K562 (cell line): ENCODE results near the gene SGSM2.

ENCODE experiments used
- IRF2 ChIP-seq: sonication (generic); formaldehyde crosslinking; IDR thresholded peaks from 2 replicates; pipeline ENCODE4 v1.8.1; 2022; ENCODE audit warnings: mild to moderate bottlenecking, missing genetic modification reagents
- JUND ChIP-seq, 2 experiments: IDR thresholded peaks; 2 replicates in 1 of 2; 3 replicates in 1 of 2; pipeline ENCODE4 v1.6.1; 2011; ENCODE audit warnings: borderline replicate concordance in 2 of 2, low read depth in 2 of 2, low read length in 2 of 2, improper control_type of control experiment in 1 of 2, missing biosample characterization in 1 of 2, missing genetic modification characterization in 1 of 2, missing genetic modification reagents in 1 of 2
- MXI1 ChIP-seq: IDR thresholded peaks from 2 replicates; pipeline ENCODE4 v1.6.1; 2011; ENCODE audit warnings: low read depth, mild to moderate bottlenecking, improper control_type of control experiment, low read length
- MYC ChIP-seq, 2 experiments: fragments of 250-450 bp in 1 of 2; sonication (Bioruptor Pico) in 1 of 2; IDR thresholded peaks; 2 replicates each; pipeline versions ENCODE4 v1.5.1 to v1.6.1; 2012 to 2021; ENCODE audit warnings: low read depth in 2 of 2, borderline replicate concordance in 1 of 2, improper control_type of control experiment in 1 of 2, low read length in 1 of 2, mild to moderate bottlenecking in 1 of 2, moderate library complexity in 1 of 2
- RBM34 ChIP-seq: fragments of 200-400 bp; formaldehyde crosslinking; IDR thresholded peaks from 2 replicates; pipeline ENCODE4 v1.6.1; 2018; ENCODE audit warnings: low read length, borderline replicate concordance; ENCODE audit not compliant: insufficient read depth
- SP1 ChIP-seq: sonication (generic); formaldehyde crosslinking; IDR thresholded peaks from 2 replicates; pipeline ENCODE4 v1.8.1; 2022; ENCODE audit warnings: mild to moderate bottlenecking, missing genetic modification reagents
- ZBTB8A ChIP-seq: fragments of 450-650 bp; IDR thresholded peaks from 2 replicates; pipeline ENCODE4 v1.6.1; 2018; ENCODE audit warnings: mild to moderate bottlenecking, moderate library complexity; ENCODE audit not compliant: partially characterized antibody
- ZNF263 ChIP-seq: sonication (generic); formaldehyde crosslinking; IDR thresholded peaks from 2 replicates; pipeline ENCODE4 v1.8.0; 2022; ENCODE audit warnings: mild to moderate bottlenecking, missing genetic modification reagents, borderline replicate concordance
- TF ChIP-seq, protein P1 (sequence below), 3 experiments: IDR thresholded peaks in 2 of 3; conservative IDR thresholded peaks in 1 of 3; 2 replicates each; pipeline ENCODE4 v1.5.1; 2011 to 2012; ENCODE audit warnings: low read length in 3 of 3, mild to moderate bottlenecking in 3 of 3, control low read depth in 2 of 3, improper control_type of control experiment in 1 of 3, inconsistent platforms in 1 of 3, low read depth in 1 of 3, mixed read lengths in 1 of 3, moderate library complexity in 1 of 3; ENCODE audit not compliant: insufficient read depth in 2 of 3
- TF ChIP-seq, protein P2 (sequence below): sonication (generic); formaldehyde crosslinking; IDR thresholded peaks from 2 replicates; pipeline ENCODE4 v1.8.1; 2023; ENCODE audit warnings: missing genetic modification reagents, mild to moderate bottlenecking, borderline replicate concordance

DNA sequence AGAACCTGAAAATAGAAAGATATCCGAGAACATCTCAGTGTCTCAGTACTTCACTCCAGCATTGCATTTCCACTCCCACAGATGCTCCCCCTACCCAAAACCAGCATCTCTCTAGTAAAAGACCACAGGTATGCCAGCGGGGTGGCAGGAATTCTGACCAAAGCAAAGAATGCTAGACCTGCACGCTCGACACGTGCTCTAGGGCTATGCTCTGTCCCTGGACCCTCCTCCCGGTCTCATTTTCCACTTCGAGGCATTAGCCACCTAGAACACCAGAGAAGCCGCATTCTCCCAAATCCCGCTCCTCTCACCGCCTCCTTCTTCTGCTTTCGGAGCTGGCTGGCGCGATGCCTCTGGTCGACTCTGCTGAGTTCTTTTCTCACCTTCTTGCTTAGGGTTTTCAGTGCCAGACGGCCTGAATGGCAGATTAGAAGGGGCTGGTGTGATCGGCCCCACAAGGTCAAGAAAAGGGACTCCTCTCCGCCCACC is 1.5 kb upstream of the SGSM2 start:
- TF ChIP-seq SP1 (CRISPR knock-in tag) (no peak), JUND (IDR thresholded peaks at IDR 0.05; ENCODE audit: borderline replicate concordance, low read depth, low read length) (no peak), JUND (tag; IDR thresholded peaks at IDR 0.05; ENCODE audit: borderline replicate concordance, low read depth, low read length) (no peak), ZNF263 (CRISPR knock-in tag) (no peak), RBM34 (no peak), IRF2 (CRISPR knock-in tag) (no peak), MXI1 (no peak), ZBTB8A (no peak), MYC (IDR thresholded peaks at IDR 0.05; ENCODE audit: low read depth, low read length) (no peak), MYC (CRISPR knock-in tag; IDR thresholded peaks at IDR 0.05; ENCODE audit: borderline replicate concordance, low read depth) (no peak)
- TF ChIP-seq, protein P1, sequence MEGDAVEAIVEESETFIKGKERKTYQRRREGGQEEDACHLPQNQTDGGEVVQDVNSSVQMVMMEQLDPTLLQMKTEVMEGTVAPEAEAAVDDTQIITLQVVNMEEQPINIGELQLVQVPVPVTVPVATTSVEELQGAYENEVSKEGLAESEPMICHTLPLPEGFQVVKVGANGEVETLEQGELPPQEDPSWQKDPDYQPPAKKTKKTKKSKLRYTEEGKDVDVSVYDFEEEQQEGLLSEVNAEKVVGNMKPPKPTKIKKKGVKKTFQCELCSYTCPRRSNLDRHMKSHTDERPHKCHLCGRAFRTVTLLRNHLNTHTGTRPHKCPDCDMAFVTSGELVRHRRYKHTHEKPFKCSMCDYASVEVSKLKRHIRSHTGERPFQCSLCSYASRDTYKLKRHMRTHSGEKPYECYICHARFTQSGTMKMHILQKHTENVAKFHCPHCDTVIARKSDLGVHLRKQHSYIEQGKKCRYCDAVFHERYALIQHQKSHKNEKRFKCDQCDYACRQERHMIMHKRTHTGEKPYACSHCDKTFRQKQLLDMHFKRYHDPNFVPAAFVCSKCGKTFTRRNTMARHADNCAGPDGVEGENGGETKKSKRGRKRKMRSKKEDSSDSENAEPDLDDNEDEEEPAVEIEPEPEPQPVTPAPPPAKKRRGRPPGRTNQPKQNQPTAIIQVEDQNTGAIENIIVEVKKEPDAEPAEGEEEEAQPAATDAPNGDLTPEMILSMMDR (IDR thresholded peaks at IDR 0.05 in 2 of 3, conservative IDR thresholded peaks at IDR 0.05 in 1 of 3; ENCODE audit: insufficient read depth in 2 of 3, low read depth in 1 of 3, low read length in 3 of 3): no peak
- TF ChIP-seq, protein P2, sequence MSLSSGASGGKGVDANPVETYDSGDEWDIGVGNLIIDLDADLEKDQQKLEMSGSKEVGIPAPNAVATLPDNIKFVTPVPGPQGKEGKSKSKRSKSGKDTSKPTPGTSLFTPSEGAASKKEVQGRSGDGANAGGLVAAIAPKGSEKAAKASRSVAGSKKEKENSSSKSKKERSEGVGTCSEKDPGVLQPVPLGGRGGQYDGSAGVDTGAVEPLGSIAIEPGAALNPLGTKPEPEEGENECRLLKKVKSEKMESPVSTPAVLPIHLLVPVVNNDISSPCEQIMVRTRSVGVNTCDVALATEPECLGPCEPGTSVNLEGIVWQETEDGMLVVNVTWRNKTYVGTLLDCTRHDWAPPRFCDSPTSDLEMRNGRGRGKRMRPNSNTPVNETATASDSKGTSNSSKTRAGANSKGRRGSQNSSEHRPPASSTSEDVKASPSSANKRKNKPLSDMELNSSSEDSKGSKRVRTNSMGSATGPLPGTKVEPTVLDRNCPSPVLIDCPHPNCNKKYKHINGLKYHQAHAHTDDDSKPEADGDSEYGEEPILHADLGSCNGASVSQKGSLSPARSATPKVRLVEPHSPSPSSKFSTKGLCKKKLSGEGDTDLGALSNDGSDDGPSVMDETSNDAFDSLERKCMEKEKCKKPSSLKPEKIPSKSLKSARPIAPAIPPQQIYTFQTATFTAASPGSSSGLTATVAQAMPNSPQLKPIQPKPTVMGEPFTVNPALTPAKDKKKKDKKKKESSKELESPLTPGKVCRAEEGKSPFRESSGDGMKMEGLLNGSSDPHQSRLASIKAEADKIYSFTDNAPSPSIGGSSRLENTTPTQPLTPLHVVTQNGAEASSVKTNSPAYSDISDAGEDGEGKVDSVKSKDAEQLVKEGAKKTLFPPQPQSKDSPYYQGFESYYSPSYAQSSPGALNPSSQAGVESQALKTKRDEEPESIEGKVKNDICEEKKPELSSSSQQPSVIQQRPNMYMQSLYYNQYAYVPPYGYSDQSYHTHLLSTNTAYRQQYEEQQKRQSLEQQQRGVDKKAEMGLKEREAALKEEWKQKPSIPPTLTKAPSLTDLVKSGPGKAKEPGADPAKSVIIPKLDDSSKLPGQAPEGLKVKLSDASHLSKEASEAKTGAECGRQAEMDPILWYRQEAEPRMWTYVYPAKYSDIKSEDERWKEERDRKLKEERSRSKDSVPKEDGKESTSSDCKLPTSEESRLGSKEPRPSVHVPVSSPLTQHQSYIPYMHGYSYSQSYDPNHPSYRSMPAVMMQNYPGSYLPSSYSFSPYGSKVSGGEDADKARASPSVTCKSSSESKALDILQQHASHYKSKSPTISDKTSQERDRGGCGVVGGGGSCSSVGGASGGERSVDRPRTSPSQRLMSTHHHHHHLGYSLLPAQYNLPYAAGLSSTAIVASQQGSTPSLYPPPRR (CRISPR knock-in tag): no peak
